ENCODE data around the gene SCAI. TPM values are rescaled to one million over a fixed set of nuclear protein-coding genes. Genes with fewer than 3 reads are reported as not detected.

The SCAI gene
- total and polyA plus RNA-seq, 9 of the 15 experiments (the other 6 are each of a cell fraction or from before 2014, with no cell fraction given) = 0.70 to 12.4 (median 4.2) TPM

DNA sequence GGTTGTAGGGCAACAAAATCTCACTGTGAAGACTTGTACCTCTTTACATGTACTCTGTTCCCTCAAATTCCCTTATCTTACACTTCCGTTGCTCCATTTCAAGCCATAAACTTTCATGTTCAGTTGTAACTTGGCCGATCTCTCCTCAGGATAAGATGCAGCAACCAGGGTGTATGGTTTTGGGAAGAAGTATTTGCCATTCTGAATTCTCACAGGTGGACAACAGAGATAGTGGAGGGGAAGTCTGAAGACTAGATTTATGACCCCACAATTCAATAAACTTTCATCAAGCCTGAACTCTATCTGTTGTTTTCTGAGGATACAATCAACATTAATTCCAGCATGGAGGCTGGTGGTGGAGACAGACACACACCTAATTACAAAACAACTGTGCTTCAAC lies 229.9 kb downstream of the SCAI start (continued):
- TF ChIP-seq, protein P1, sequence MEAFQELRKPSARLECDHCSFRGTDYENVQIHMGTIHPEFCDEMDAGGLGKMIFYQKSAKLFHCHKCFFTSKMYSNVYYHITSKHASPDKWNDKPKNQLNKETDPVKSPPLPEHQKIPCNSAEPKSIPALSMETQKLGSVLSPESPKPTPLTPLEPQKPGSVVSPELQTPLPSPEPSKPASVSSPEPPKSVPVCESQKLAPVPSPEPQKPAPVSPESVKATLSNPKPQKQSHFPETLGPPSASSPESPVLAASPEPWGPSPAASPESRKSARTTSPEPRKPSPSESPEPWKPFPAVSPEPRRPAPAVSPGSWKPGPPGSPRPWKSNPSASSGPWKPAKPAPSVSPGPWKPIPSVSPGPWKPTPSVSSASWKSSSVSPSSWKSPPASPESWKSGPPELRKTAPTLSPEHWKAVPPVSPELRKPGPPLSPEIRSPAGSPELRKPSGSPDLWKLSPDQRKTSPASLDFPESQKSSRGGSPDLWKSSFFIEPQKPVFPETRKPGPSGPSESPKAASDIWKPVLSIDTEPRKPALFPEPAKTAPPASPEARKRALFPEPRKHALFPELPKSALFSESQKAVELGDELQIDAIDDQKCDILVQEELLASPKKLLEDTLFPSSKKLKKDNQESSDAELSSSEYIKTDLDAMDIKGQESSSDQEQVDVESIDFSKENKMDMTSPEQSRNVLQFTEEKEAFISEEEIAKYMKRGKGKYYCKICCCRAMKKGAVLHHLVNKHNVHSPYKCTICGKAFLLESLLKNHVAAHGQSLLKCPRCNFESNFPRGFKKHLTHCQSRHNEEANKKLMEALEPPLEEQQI (IDR thresholded peaks at IDR 0.05) = no peak
- TF ChIP-seq ZNF12 (CRISPR knock-in tag; IDR thresholded peaks at IDR 0.05) (no peak), BRF1 (IDR thresholded peaks at IDR 0.05; ENCODE audit: borderline replicate concordance, extremely low read depth, insufficient read length) (no peak), NCOR1 (IDR thresholded peaks at IDR 0.05) (peak; percentile 37; the same call in 1 of the 2 replicates), GTF2E2 (tag; IDR thresholded peaks at IDR 0.05) (no peak), PML (IDR thresholded peaks at IDR 0.05; ENCODE audit: low read length) (no peak), MYBL2 (IDR thresholded peaks at IDR 0.05; ENCODE audit: low read depth) (no peak), MYBL2 (CRISPR knock-in tag; IDR thresholded peaks at IDR 0.05; ENCODE audit: borderline replicate concordance) (no peak), ARID1B (IDR thresholded peaks at IDR 0.05) (peak; percentile 89), MTA3 (IDR thresholded peaks at IDR 0.05; ENCODE audit: borderline replicate concordance) (no peak), SRSF9 (IDR thresholded peaks at IDR 0.05; ENCODE audit: borderline replicate concordance, low read depth, low read length) (no peak), ZBTB17 (CRISPR knock-in tag; IDR thresholded peaks at IDR 0.05) (no peak), TBL1XR1 (IDR thresholded peaks at IDR 0.05; ENCODE audit: low read length in 2 of 2) (peak in 1 of 2 experiments; percentile 63; a peak in 1 of 4 replicates), GATA2 (CRISPR knock-in tag; IDR thresholded peaks at IDR 0.05) (peak; percentile 29; the same call in 1 of the 2 replicates), SMARCA4 (IDR thresholded peaks at IDR 0.05) (peak; percentile 69; the same call in 1 of the 2 replicates), ZBED1 (IDR thresholded peaks at IDR 0.05) (no peak), ETV6 (IDR thresholded peaks at IDR 0.05; ENCODE audit: borderline replicate concordance in 1 of 2, low read depth in 2 of 2, low read length in 1 of 2) (no peak), ETV6 (CRISPR knock-in tag; IDR thresholded peaks at IDR 0.05; ENCODE audit: borderline replicate concordance) (no peak)
- TF ChIP-seq, protein P2, sequence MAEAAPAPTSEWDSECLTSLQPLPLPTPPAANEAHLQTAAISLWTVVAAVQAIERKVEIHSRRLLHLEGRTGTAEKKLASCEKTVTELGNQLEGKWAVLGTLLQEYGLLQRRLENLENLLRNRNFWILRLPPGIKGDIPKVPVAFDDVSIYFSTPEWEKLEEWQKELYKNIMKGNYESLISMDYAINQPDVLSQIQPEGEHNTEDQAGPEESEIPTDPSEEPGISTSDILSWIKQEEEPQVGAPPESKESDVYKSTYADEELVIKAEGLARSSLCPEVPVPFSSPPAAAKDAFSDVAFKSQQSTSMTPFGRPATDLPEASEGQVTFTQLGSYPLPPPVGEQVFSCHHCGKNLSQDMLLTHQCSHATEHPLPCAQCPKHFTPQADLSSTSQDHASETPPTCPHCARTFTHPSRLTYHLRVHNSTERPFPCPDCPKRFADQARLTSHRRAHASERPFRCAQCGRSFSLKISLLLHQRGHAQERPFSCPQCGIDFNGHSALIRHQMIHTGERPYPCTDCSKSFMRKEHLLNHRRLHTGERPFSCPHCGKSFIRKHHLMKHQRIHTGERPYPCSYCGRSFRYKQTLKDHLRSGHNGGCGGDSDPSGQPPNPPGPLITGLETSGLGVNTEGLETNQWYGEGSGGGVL (CRISPR knock-in tag; IDR thresholded peaks at IDR 0.05) = no peak
- TF ChIP-seq, protein P3, sequence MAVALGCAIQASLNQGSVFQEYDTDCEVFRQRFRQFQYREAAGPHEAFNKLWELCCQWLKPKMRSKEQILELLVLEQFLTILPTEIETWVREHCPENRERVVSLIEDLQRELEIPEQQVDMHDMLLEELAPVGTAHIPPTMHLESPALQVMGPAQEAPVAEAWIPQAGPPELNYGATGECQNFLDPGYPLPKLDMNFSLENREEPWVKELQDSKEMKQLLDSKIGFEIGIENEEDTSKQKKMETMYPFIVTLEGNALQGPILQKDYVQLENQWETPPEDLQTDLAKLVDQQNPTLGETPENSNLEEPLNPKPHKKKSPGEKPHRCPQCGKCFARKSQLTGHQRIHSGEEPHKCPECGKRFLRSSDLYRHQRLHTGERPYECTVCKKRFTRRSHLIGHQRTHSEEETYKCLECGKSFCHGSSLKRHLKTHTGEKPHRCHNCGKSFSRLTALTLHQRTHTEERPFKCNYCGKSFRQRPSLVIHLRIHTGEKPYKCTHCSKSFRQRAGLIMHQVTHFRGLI (CRISPR knock-in tag; IDR thresholded peaks at IDR 0.05) = no peak
- TF ChIP-seq, protein P4, sequence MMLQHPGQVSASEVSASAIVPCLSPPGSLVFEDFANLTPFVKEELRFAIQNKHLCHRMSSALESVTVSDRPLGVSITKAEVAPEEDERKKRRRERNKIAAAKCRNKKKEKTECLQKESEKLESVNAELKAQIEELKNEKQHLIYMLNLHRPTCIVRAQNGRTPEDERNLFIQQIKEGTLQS (IDR thresholded peaks at IDR 0.05) = no peak
- TF ChIP-seq, protein P4 (CRISPR knock-in tag; conservative IDR thresholded peaks at IDR 0.05) = no peak
- TF ChIP-seq, protein P5, sequence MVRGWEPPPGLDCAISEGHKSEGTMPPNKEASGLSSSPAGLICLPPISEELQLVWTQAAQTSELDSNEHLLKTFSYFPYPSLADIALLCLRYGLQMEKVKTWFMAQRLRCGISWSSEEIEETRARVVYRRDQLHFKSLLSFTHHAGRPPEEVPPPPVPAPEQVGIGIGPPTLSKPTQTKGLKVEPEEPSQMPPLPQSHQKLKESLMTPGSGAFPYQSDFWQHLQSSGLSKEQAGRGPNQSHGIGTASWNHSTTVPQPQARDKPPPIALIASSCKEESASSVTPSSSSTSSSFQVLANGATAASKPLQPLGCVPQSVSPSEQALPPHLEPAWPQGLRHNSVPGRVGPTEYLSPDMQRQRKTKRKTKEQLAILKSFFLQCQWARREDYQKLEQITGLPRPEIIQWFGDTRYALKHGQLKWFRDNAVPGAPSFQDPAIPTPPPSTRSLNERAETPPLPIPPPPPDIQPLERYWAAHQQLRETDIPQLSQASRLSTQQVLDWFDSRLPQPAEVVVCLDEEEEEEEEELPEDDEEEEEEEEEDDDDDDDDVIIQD (CRISPR knock-in tag; IDR thresholded peaks at IDR 0.05) = no peak

Data from K562 (cell line).